NT2/D1 (cell line): ENCODE measurements around the gene CNGB1.

ENCODE experiments used
- SUZ12 ChIP-seq: IDR thresholded peaks from 2 replicates; pipeline ENCODE4 v1.6.1; 2011; ENCODE audit not compliant: insufficient read length, insufficient read depth; ENCODE audit errors: extremely low read depth
- YY1 ChIP-seq: IDR thresholded peaks from 2 replicates; pipeline ENCODE4 v1.6.1; 2011; ENCODE audit not compliant: insufficient read length, insufficient read depth
- ZNF274 ChIP-seq: IDR thresholded peaks from 2 replicates; pipeline ENCODE4 v1.6.1; 2011; ENCODE audit warnings: mild to moderate bottlenecking, low read depth, low read length

DNA sequence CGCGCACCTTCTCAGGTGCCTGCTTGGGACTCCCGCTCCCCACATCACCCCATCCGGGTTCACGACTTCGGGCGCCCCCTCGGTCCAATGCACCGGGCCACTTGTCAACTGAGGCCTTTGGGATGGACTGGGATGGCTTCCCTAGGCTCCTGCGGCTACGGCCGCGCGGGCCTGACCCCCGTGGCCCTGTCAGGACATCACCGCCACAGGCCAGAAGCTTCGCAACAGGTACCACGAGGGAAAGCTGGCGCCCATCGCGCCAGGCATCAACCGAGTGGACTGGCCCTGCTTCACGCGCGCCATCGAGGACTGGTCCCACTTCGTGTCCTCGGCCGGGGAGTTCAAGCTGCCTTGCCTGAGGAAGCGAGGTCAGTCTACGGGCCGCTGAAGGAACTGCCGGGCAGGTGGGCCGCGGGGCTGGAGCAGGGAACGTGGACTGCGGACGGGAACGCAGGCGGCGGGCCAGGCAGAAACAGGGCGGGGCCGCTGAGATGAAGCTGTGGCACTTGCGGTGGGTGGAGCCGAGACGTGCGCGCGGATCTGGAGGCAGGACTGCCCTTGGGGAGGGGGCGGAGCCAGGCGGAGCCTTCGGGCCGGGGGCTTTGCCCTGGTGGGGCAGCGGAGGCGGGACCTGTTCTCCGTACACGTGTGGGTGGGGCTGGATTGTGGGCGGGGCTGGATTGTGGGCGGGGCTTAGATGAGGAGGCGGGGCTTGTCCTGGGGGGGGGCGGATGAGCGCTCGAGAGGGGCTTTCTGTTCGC lies 13.7 kb upstream of the CNGB1 start:
- TF ChIP-seq YY1 (no peak), SUZ12 (no peak), ZNF274 (no peak)
